GM12878 (cell line): Measurements from ENCODE around the gene WASF1. TPM values are rescaled to one million over a fixed set of nuclear protein-coding genes. Genes with fewer than 3 reads are reported as not detected.

ENCODE experiments used
- ATAC-seq: fragments of 200-7000 bp; cut with Tn5 transposase; 3 replicates; pipeline ENCODE4 v1.9.1; 2020; ENCODE audit warnings: mild to moderate bottlenecking, moderate library complexity
- BruUV-seq: library from RNA; stranded (reverse); fragments of 400-500 nt; replicated peaks from 2 replicates; lab custom pipeline; 2021; lab: Mats Ljungman, UMichigan
- CTCF ChIA-PET: fragments of 300-600 bp; sonication (Branson Sonifier 250); formaldehyde crosslinking; extraction: SDS; loops from one replicate; lab custom pipeline; 2021; ENCODE audit warnings: inconsistent platforms; lab: Yijun Ruan, JAX
- POLR2A ChIA-PET: fragments of 350-600 bp; formaldehyde crosslinking; extraction: SDS; loops from one replicate; lab custom pipeline; 2021; ENCODE audit warnings: inconsistent platforms; lab: Charles Lee
- RAD21 ChIA-PET: fragments of 300-600 bp; sonication (Branson Sonifier 250); formaldehyde crosslinking; loops from one replicate; lab custom pipeline; 2023; ENCODE audit warnings: antibody characterized with exemption; ENCODE audit not compliant: unreplicated experiment; lab: Charles Lee
- SMC1A ChIA-PET: fragments of 300-600 bp; sonication (Branson Sonifier 250); formaldehyde crosslinking; loops from one replicate; lab custom pipeline; 2023; ENCODE audit not compliant: unreplicated experiment, uncharacterized antibody; lab: Charles Lee
- DNase-seq: peaks from one replicate; pipeline ENCODE4 v3.0.0-alpha.2; 2011; ENCODE audit warnings: low read depth, low spot score
- FAIRE-seq: peaks from 3 replicates; lab custom pipeline; 2011; peaks lifted over from hg19 to GRCh38; lab: Jason Lieb, UNC
- H2AFZ ChIP-seq: 2 replicates; pipeline ENCODE4 v1.6.0; 2011; ENCODE audit warnings: low read depth, low read length, control low read depth; ENCODE audit not compliant: control insufficient read depth
- H3K27ac ChIP-seq: 2 replicates; pipeline ENCODE4 v1.5.1; 2011; ENCODE audit warnings: control low read depth; ENCODE audit not compliant: control insufficient read depth, insufficient read depth
- H3K27me3 ChIP-seq, 2 experiments: replicated peaks in 1 of 2; 2 replicates each; pipeline versions ENCODE4 v1.6.0 to v1.6.1; 2011; ENCODE audit warnings: low read length in 1 of 2; ENCODE audit not compliant: control insufficient read depth in 2 of 2, insufficient read depth in 2 of 2
- H3K36me3 ChIP-seq, 2 experiments: 2 replicates each; pipeline ENCODE4 v1.5.1; 2011; ENCODE audit warnings: low read length in 1 of 2; ENCODE audit not compliant: control insufficient read depth in 2 of 2, insufficient read depth in 2 of 2
- H3K4me1 ChIP-seq: 2 replicates; pipeline ENCODE4 v1.6.1; 2011; ENCODE audit warnings: mild to moderate bottlenecking, low read length, moderate library complexity, mixed read lengths; ENCODE audit not compliant: control insufficient read depth, insufficient read depth
- H3K4me2 ChIP-seq: 2 replicates; pipeline ENCODE4 v1.6.0; 2011; ENCODE audit warnings: control low read depth; ENCODE audit not compliant: control insufficient read depth, insufficient read depth
- H3K4me3 ChIP-seq: fragments of 200-600 bp; sonication (generic); 2 replicates; pipeline ENCODE4 v1.5.1; 2016
- H3K79me2 ChIP-seq: 2 replicates; pipeline ENCODE4 v1.6.0; 2011; ENCODE audit warnings: low read length; ENCODE audit not compliant: control insufficient read depth, insufficient read depth
- H3K9ac ChIP-seq: 2 replicates; pipeline ENCODE4 v1.8.0; 2011; ENCODE audit warnings: low read length, control low read depth, mixed read lengths; ENCODE audit not compliant: control insufficient read depth, insufficient read depth
- H3K9me3 ChIP-seq: replicated peaks from 3 replicates; pipeline ENCODE4 v1.5.1; 2011; ENCODE audit warnings: mild to moderate bottlenecking, low read length; ENCODE audit not compliant: control insufficient read depth, insufficient read depth
- H4K20me1 ChIP-seq: 2 replicates; pipeline ENCODE4 v1.6.0; 2011; ENCODE audit not compliant: control insufficient read depth, insufficient read depth
- MYC ChIP-seq: IDR thresholded peaks from 2 replicates; pipeline ENCODE4 v1.6.1; 2011; ENCODE audit warnings: mild to moderate bottlenecking, low read length, moderate library complexity, inconsistent platforms; ENCODE audit not compliant: insufficient read depth, insufficient replicate concordance, insufficient read length, severe bottlenecking
- POLR2AphosphoS5 ChIP-seq: IDR thresholded peaks from 2 replicates; pipeline ENCODE4 v1.6.1; 2011; ENCODE audit warnings: mild to moderate bottlenecking, low read length, inconsistent platforms
- in situ Hi-C: fragments of 300-500 bp; cut with MboI; formaldehyde crosslinking; loops from 9 replicates; pipeline ENCODE4 v1.14.3; 2018; ENCODE audit warnings: mixed read lengths
- intact Hi-C: fragments of 100-400 bp; cut with micrococcal nuclease; formaldehyde crosslinking; loops from one replicate; pipeline ENCODE4 v1.14.2; 2022; ENCODE audit not compliant: unreplicated experiment
- polyA plus RNA-seq, 11 experiments: library from polyadenylated mRNA; depleted of rRNA in 4 of 11; unstranded in 6 of 11; stranded (reverse) in 5 of 11; fragments of >200 nt; fragmentation: Nextera tagmentation in 4 of 11; fragmentation: Illumina TruSeq in 1 of 11; extraction: Ambion mirVana in 4 of 11; extraction: Trizol in 1 of 11; gene quantifications; 1 replicate in 1 of 11; 2 replicates in 10 of 11; pipeline versions ENCODE4 v1.2.1 to v1.2.3, GENCODE V29; 2011 to 2016; ENCODE audit warnings: inconsistent platforms in 2 of 11, missing spikeins in 2 of 11, low read depth in 1 of 11
- total RNA-seq, 4 experiments: library from RNA; depleted of rRNA in 3 of 4; stranded (reverse); fragments of >200 nt in 3 of 4; fragmentation: Illumina TruSeq in 1 of 4; extraction: Trizol in 1 of 4; gene quantifications; 2 replicates each; pipeline versions ENCODE4 v1.2.1 to v1.2.3, GENCODE V29; 2013 to 2021
- TF ChIP-seq, protein P1 (sequence below): fragments of 450-650 bp; formaldehyde crosslinking; IDR thresholded peaks from 2 replicates; pipeline ENCODE4 v1.4.0; 2020; ENCODE audit warnings: mild to moderate bottlenecking, moderate library complexity

Gene WASF1
- total and polyA plus RNA-seq, 10 of the 15 experiments (the other 5 are each of a cell fraction or from before 2014, with no cell fraction given), result 1.3 to 10.2 (median 4.5) TPM

DNA sequence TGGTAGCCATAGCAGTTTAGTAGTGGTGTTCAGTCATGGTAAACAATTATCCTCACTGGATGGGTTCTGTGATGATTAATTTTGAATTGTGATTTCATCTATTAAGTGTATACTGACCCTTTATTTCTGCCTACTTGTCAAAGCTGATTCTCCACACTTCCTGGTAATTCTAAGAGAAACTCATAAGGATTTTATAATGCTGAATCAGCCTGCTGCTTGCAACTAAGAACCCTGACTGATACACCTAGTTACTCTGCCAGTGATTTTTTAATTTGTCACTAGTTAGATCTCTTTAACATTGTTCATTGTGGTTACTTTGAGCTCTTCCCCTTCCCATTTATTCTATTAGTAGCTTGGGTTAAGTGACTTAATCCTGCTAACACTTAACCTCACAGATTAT is 9.3 kb upstream of the WASF1 start:
- ChIA-PET POLR2A (interaction anchor here (1.0 kb wide), 2 partner anchors 9 to 17 kb away, joined by 3 to 4 read pairs; no protein-coding TSS in a partner anchor), CTCF (interaction anchor here (1.2 to 2.8 kb wide), 2 partner anchors 9 to 17 kb away, joined by 4 to 8 read pairs; no protein-coding TSS in a partner anchor), SMC1A (interaction anchor here (1.1 to 2.3 kb wide), 5 partner anchors 8 to 22 kb away, joined by 3 to 8 read pairs (median 7); partner anchors contain the start of gene CDC40), RAD21 (interaction anchor here (0.8 to 1.3 kb wide), 2 partner anchors 10 to 17 kb away, joined by 3 read pairs; no protein-coding TSS in a partner anchor)
- no peak overlapping the region for H3K9ac ChIP-seq
- no peaks in the 10 kb centered on the region for H3K36me3 ChIP-seq
- H3K27ac ChIP-seq, result no peak overlapping the region
- no peak overlapping the region for H2AFZ ChIP-seq
- in situ Hi-C loops, result no loop called here
- no peaks in the 10 kb centered on the region for H3K9me3 ChIP-seq
- no peak overlapping the region for H3K4me3 ChIP-seq
- DNase-seq, result no peak
- peaks cover 3% of the 10 kb centered on the region; the same call in 1 of the 2 replicates for H3K4me1 ChIP-seq
- no peaks in the 10 kb centered on the region for H4K20me1 ChIP-seq
- no TSS peak for BruUV-seq
- TF ChIP-seq, protein P1, sequence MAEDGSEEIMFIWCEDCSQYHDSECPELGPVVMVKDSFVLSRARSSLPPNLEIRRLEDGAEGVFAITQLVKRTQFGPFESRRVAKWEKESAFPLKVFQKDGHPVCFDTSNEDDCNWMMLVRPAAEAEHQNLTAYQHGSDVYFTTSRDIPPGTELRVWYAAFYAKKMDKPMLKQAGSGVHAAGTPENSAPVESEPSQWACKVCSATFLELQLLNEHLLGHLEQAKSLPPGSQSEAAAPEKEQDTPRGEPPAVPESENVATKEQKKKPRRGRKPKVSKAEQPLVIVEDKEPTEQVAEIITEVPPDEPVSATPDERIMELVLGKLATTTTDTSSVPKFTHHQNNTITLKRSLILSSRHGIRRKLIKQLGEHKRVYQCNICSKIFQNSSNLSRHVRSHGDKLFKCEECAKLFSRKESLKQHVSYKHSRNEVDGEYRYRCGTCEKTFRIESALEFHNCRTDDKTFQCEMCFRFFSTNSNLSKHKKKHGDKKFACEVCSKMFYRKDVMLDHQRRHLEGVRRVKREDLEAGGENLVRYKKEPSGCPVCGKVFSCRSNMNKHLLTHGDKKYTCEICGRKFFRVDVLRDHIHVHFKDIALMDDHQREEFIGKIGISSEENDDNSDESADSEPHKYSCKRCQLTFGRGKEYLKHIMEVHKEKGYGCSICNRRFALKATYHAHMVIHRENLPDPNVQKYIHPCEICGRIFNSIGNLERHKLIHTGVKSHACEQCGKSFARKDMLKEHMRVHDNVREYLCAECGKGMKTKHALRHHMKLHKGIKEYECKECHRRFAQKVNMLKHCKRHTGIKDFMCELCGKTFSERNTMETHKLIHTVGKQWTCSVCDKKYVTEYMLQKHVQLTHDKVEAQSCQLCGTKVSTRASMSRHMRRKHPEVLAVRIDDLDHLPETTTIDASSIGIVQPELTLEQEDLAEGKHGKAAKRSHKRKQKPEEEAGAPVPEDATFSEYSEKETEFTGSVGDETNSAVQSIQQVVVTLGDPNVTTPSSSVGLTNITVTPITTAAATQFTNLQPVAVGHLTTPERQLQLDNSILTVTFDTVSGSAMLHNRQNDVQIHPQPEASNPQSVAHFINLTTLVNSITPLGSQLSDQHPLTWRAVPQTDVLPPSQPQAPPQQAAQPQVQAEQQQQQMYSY (CRISPR knock-in tag), result no peak
- no peak for TF ChIP-seq POLR2AphosphoS5
- TF ChIP-seq MYC, result no peak
- TF ChIP-seq, all 136 proteins: peak for 0
- FAIRE-seq, result no peak
- ATAC-seq, result no peak; the same call in 2 of the 3 replicates
- intact Hi-C loops, result loop anchor here (10.0 kb wide), 2 partner anchors 494 to 714 kb away; partner anchors contain the start of genes AK9 and FIG4
- H3K79me2 ChIP-seq, result peaks cover 66% of the 10 kb centered on the region
- 0 out of 2 replicates have a peak overlapping the region, but pooled peaks have one; percentile 38 for H3K4me2 ChIP-seq
- H3K27me3 ChIP-seq, result no peaks in the 10 kb centered on the region
